HepG2 (cell line): ENCODE measurements around the gene WDR81. TPM values are rescaled to one million over a fixed set of nuclear protein-coding genes. Genes with fewer than 3 reads are reported as not detected.

Experiments used
- DR1 ChIP-seq: sonication (generic); formaldehyde crosslinking; IDR thresholded peaks from 2 replicates; pipeline ENCODE4 v1.8.0; 2021; ENCODE audit warnings: mild to moderate bottlenecking, missing genetic modification reagents, inconsistent platforms
- GABPB1 ChIP-seq: IDR thresholded peaks from 2 replicates; pipeline ENCODE4 v1.6.1; 2016; ENCODE audit warnings: mild to moderate bottlenecking, missing genetic modification reagents, moderate library complexity, missing compliant biosample characterization
- HDAC1 ChIP-seq: sonication (generic); formaldehyde crosslinking; IDR thresholded peaks from 2 replicates; pipeline ENCODE4 v1.5.1; 2020; ENCODE audit warnings: mild to moderate bottlenecking, missing genetic modification reagents
- HNF4A ChIP-seq: sonication (generic); formaldehyde crosslinking; IDR thresholded peaks from 2 replicates; pipeline ENCODE4 v1.4.0; 2020; ENCODE audit warnings: missing genetic modification reagents
- MAFK ChIP-seq, 2 experiments: IDR thresholded peaks in 1 of 2; conservative IDR thresholded peaks in 1 of 2; 2 replicates each; pipeline ENCODE4 v1.6.1; 2011; ENCODE audit warnings: improper control_type of control experiment in 2 of 2, low read length in 2 of 2
- NFATC3 ChIP-seq: sonication (generic); formaldehyde crosslinking; IDR thresholded peaks from 2 replicates; pipeline ENCODE4 v1.5.1; 2020; ENCODE audit warnings: mild to moderate bottlenecking, missing genetic modification reagents
- PAF1 ChIP-seq: IDR thresholded peaks from 2 replicates; pipeline ENCODE4 v1.6.1; 2016; ENCODE audit warnings: missing genetic modification reagents, missing compliant biosample characterization
- PAXIP1 ChIP-seq: sonication (generic); formaldehyde crosslinking; conservative IDR thresholded peaks from 2 replicates; pipeline ENCODE4 v1.4.0; 2020; ENCODE audit warnings: mild to moderate bottlenecking, missing genetic modification reagents, moderate library complexity
- POLR2AphosphoS5 ChIP-seq: IDR thresholded peaks from 2 replicates; pipeline ENCODE4 v1.6.1; 2012; ENCODE audit warnings: low read depth, low read length
- RBFOX2 ChIP-seq: fragments of 200-400 bp; formaldehyde crosslinking; IDR thresholded peaks from 2 replicates; pipeline ENCODE4 v1.6.1; 2017; ENCODE audit warnings: low read depth, mild to moderate bottlenecking, low read length
- RBM22 ChIP-seq: fragments of 200-400 bp; formaldehyde crosslinking; optimal IDR thresholded peaks from 2 replicates; pipeline ENCODE3; 2017; ENCODE audit warnings: mild to moderate bottlenecking, low read length, moderate library complexity
- SOX6 ChIP-seq, 2 experiments: fragments of 450-650 bp in 1 of 2; sonication (generic) in 1 of 2; formaldehyde crosslinking in 1 of 2; IDR thresholded peaks; 2 replicates each; pipeline versions ENCODE4 v1.4.0 to v1.6.1; 2017 to 2020; ENCODE audit warnings: antibody characterized with exemption in 1 of 2, mild to moderate bottlenecking in 1 of 2, missing genetic modification reagents in 1 of 2
- SRSF9 ChIP-seq: fragments of 200-400 bp; formaldehyde crosslinking; IDR thresholded peaks from 2 replicates; pipeline ENCODE4 v1.6.1; 2018; ENCODE audit warnings: borderline replicate concordance, mild to moderate bottlenecking, low read depth, low read length; ENCODE audit not compliant: insufficient read depth, poor library complexity, severe bottlenecking
- XBP1 ChIP-seq: sonication (generic); formaldehyde crosslinking; IDR thresholded peaks from 2 replicates; pipeline ENCODE4 v1.5.0; 2020; ENCODE audit warnings: missing genetic modification reagents
- ZBTB38 ChIP-seq: sonication (generic); formaldehyde crosslinking; IDR thresholded peaks from 2 replicates; pipeline ENCODE4 v1.5.1; 2020; ENCODE audit warnings: mild to moderate bottlenecking, missing genetic modification reagents
- ZNF256 ChIP-seq: sonication (generic); formaldehyde crosslinking; conservative IDR thresholded peaks from 2 replicates; pipeline ENCODE4 v1.4.0; 2020; ENCODE audit warnings: missing genetic modification reagents
- ZNF501 ChIP-seq: sonication (generic); formaldehyde crosslinking; IDR thresholded peaks from 2 replicates; pipeline ENCODE4 v1.5.1; 2020; ENCODE audit warnings: mild to moderate bottlenecking, moderate library complexity, missing genetic modification reagents
- ZNF572 ChIP-seq: sonication (generic); formaldehyde crosslinking; IDR thresholded peaks from 2 replicates; pipeline ENCODE4 v1.5.1; 2020; ENCODE audit warnings: mild to moderate bottlenecking, missing genetic modification reagents
- ZNF687 ChIP-seq: sonication (generic); formaldehyde crosslinking; IDR thresholded peaks from 2 replicates; pipeline ENCODE4 v1.5.1; 2020; ENCODE audit warnings: mild to moderate bottlenecking, missing genetic modification reagents, moderate library complexity
- ZNF761 ChIP-seq: sonication (generic); formaldehyde crosslinking; conservative IDR thresholded peaks from 2 replicates; pipeline ENCODE4 v1.4.0; 2020; ENCODE audit warnings: mild to moderate bottlenecking, missing genetic modification reagents
- ZNF773 ChIP-seq: sonication (generic); formaldehyde crosslinking; IDR thresholded peaks from 2 replicates; pipeline ENCODE4 v1.4.0; 2020; ENCODE audit warnings: missing genetic modification reagents, borderline replicate concordance
- ZSCAN30 ChIP-seq: sonication (generic); formaldehyde crosslinking; IDR thresholded peaks from 2 replicates; pipeline ENCODE4 v1.5.0; 2020; ENCODE audit warnings: mild to moderate bottlenecking, missing genetic modification reagents
- polyA plus RNA-seq, 8 experiments: library from polyadenylated mRNA; depleted of rRNA in 3 of 8; stranded (reverse) in 7 of 8; unstranded in 1 of 8; fragments of >200 nt; fragmentation: Illumina TruSeq in 4 of 8; extraction: Trizol in 4 of 8; gene quantifications; 2 replicates each; pipeline versions ENCODE4 v1.2.1 to v1.2.3, GENCODE V29; 2011 to 2016; ENCODE audit warnings: low read depth in 4 of 8, missing spikeins in 1 of 8, mixed read lengths in 1 of 8; ENCODE audit not compliant: insufficient read depth in 1 of 8
- total RNA-seq, 5 experiments: library from RNA; depleted of rRNA; stranded (reverse); fragments of >200 nt; fragmentation: Illumina TruSeq; extraction: Trizol; gene quantifications; 2 replicates each; pipeline ENCODE4 v1.2.3, GENCODE V29; 2016; ENCODE audit warnings: low read depth in 1 of 5

The WDR81 gene
- total and polyA plus RNA-seq, 2 of the 13 experiments (the other 11 are each of a cell fraction or from before 2014, with no cell fraction given): 9.1 to 16.7 TPM

DNA sequence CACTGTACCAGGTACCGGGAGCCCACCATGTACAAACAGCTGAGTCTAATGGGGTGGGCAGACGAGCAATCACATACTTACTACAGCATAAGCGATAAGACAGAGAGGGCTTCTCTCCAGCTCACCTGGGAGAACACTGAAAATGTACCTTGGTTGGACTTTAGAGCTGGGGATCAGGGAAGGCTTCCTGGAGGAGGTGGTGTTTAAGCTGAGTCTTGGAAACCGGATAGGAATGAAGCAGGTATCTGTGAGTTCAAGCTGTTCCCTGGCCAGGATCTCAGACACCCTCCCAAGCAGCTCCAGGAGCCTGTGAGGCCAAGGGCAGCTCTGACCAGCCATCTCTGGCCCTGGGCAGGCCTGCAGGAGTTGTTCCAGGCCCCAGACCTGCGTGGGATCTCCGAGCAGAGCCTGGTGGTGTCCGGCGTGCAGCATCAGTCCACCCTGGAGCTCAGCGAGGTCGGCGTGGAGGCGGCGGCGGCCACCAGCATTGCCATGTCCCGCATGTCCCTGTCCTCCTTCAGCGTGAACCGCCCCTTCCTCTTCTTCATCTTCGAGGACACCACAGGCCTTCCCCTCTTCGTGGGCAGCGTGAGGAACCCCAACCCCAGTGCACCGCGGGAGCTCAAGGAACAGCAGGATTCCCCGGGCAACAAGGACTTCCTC, 29.4 kb downstream of the WDR81 start (continued):
- no peak for TF ChIP-seq SRSF9
- no peak for TF ChIP-seq ZNF256
- TF ChIP-seq HDAC1: no peak
- no peak for TF ChIP-seq SOX6 (IDR thresholded peaks at IDR 0.05)
- no peak for TF ChIP-seq SOX6 (CRISPR knock-in tag; IDR thresholded peaks at IDR 0.05)
- peak; percentile 87 for TF ChIP-seq RBFOX2
- TF ChIP-seq ZBTB38 (CRISPR knock-in tag): peak; percentile 68; the same call in 1 of the 2 replicates
- TF ChIP-seq PAXIP1 (CRISPR knock-in tag): no peak
- TF ChIP-seq XBP1 (CRISPR knock-in tag): no peak
- TF ChIP-seq DR1: no peak
- peak; percentile 44 for TF ChIP-seq ZNF501
- TF ChIP-seq PAF1 (CRISPR knock-in tag): peak; percentile 69; the same call in 1 of the 2 replicates
- TF ChIP-seq MAFK (conservative IDR thresholded peaks at IDR 0.05 in 1 of 2, IDR thresholded peaks at IDR 0.05 in 1 of 2; ENCODE audit: low read length in 2 of 2): no peak
- peak; percentile 58 for TF ChIP-seq RBM22
- peak; percentile 61 for TF ChIP-seq POLR2AphosphoS5
- TF ChIP-seq ZNF572 (CRISPR knock-in tag): no peak
- TF ChIP-seq ZNF687: peak; percentile 43
- TF ChIP-seq ZNF761 (CRISPR knock-in tag): 0 out of 2 replicates have a peak, but pooled peaks have one; percentile 43
- peak; percentile 13; the same call in 1 of the 2 replicates for TF ChIP-seq GABPB1
- no peak for TF ChIP-seq ZSCAN30
- no peak for TF ChIP-seq HNF4A (CRISPR knock-in tag)
- no peak for TF ChIP-seq ZNF773 (CRISPR knock-in tag)
- TF ChIP-seq NFATC3 (CRISPR knock-in tag): no peak
